D341Med (cell line): Measurements from ENCODE around the gene TUBA4B.
"Not testable (repeated sequence)": the region's sequence is repeated elsewhere in the genome, so short reads cannot be mapped to it uniquely, and the experiment has no call there.

ENCODE experiments used
- DNase-seq: peaks from one replicate; pipeline ENCODE4 v3.0.0; 2012; ENCODE audit warnings: low spot score

Gene TUBA4B

DNA sequence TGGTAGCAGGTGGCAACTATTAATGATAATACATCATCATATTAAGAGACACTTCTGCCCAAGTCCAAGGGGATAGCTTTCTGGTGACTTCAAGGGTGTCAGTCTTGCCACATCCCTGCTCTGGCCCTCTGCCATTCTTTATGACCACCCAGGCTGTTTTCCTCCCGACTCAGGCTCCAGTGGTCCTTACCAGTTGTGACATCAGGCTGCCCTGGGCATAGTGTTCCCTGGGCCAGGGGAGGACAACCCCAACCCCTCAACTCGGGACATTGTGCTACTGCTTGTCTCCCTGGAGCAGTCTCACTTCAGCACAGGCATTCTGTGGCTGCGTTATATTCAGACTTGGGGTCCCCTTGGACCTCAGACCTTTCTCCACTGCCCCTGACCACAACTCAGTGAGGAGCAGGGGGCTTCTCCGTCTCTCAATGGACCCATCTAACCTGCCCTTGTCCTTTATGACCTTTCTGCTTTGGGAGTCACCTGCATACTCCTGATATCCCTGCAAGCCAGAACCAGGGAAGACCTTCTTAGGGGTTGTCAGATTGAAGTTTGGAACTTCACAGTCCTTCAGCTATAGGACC, 39.0 kb downstream of the TUBA4B start:
- DNase-seq, result no peak

- no peak for DNase-seq
Measured at GRCh38 chr2:219292616-219293015, 39.6 kb downstream of the TUBA4B start.

- DNase-seq, result peak; percentile 7
Measured at GRCh38 chr2:219293736-219294231, 40.7 kb downstream of the TUBA4B start.

- peak; percentile 96 for DNase-seq
Measured at GRCh38 chr2:219294356-219295351, 41.6 kb downstream of the TUBA4B start.

- no peak for DNase-seq
Measured at GRCh38 chr2:219296142-219296541, 43.1 kb downstream of the TUBA4B start.

DNA sequence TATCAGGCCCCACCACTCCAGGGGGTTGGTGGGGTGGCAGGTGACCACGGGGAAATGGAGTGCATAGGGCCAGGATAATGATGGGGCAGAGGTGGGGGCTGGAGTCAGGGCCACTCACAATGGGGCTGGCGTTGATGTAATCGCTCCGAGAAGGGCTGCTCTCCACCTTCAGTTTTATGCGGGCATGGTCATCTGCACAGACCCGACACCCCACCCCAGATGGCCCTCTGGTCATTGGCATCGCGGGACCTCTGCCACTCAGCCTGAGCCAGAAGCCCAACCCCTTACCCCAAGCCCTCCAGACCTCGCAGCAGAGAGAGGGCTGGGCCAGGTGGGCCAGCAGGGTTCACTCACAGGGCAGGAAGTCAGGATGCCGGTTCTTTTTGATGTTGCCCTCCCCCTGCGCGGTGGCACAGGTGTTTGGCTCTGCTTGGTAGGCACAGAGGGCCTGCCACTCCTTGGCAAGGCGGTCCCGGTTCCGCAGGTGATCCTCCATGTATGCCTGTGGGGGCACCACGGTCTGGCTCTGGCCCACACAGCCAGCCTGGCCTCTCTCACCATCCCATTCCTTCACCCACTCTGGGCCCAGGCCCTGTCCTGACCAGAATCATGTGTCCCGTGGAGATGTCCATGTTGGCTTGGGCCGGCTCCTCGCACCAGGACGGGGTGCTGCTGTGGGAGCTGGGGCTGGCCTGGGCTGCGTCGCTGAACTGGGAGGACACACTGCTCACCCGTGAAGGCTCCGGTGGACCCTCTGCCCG, 43.8 kb downstream of the TUBA4B start:
- DNase-seq, result peak; percentile 6

GRCh38 chr2:219297766-219298456, 44.9 kb downstream of the TUBA4B start:
- DNase-seq, result peak; percentile 51

GRCh38 chr2:219298759-219299371, 45.8 kb downstream of the TUBA4B start:
- DNase-seq, result peak; percentile 91

DNA sequence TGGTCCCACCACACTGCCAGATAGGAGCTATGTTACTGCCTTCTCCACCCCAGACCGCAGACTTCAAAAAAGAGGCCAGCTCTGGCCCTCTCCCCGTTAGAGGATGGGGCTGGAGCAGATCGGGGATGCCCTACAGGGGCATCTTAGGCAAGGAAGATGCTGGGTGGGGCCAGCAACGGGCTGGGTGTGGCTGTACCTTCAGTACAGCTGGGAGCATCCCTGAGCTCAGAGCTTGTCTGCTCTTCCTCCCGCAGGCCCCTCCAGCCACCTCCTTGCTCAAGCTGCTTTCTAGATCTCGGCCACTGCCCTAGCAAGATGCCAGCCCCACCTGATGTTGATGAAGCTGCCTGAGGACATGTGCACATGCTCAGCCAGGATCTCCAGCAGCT, 46.3 kb downstream of the TUBA4B start:
- DNase-seq, result peak; percentile 16

DNA sequence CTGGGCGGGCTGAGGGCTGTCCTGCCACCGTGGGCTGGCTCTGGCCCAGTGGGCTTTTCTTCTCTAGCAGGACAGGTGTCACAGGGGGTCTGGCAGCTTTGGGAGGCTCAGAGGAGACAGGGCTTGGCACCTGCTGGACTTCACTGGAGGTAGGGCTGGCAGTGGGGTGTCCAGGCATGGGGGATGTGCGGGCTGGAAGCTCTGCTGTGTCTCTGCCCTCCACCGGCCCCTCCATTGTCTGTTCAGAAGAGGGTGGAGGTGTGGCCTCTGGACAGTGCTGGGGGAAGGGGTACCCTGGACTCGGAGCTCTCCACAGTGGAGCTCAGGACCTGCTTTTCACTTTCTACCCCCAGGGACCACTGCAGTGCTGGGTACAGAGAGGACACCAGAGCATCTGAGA, 47.0 kb downstream of the TUBA4B start:
- DNase-seq, result peak; percentile 9

DNA sequence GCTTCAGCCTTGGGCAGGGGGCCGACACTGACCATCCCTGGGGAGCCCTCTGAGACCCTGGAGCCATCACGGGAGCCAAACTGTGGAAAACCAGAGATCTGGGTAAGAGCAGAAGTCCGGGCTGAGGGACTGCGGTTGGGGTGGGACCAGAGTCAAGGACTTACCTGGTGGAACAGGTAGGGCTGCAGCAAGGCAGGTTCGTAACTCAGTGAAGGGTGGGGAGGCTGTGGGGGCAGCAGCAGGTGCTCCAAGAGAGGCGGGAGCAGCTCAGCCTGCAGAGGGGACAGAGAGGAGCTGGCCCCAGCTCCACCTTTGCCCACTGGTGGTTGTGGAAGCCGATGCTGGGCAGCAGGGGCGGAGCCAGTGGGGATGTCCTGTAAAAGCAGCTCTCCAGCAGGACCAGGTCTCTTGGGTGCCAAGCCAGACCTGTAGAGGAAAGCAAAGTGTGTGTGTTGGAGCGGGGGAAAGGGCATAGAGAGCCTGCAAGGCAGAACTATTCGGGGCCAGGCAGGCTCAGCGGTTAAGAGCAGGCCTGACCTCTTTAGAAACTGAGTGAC, 49.4 kb downstream of the TUBA4B start:
- peak; percentile 9 for DNase-seq

GRCh38 chr2:219304223-219304622, 51.2 kb downstream of the TUBA4B start:
- no peak for DNase-seq

GRCh38 chr2:219306047-219306446, 53.0 kb downstream of the TUBA4B start:
- DNase-seq, result no peak

- DNase-seq, result no peak
Measured at GRCh38 chr2:219308142-219309101, 55.4 kb downstream of the TUBA4B start.

GRCh38 chr2:219309278-219309677, 56.2 kb downstream of the TUBA4B start, which contains the start of gene PTPRN:
Gene PTPRN, minus strand, starts transcription at chr2:219309401. Its CDS starts 69 bp downstream, at chr2:219309332.
- DNase-seq, result peak; percentile 82

- not testable (repeated sequence) for DNase-seq
Measured at GRCh38 chr2:219312683-219313263, 59.7 kb downstream of the TUBA4B start.

GRCh38 chr2:219314804-219315468, 61.9 kb downstream of the TUBA4B start:
- no peak for DNase-seq
